Right lobe of liver (tissue), 6 donors: ENCODE data around the gene RELL1. TPM values are rescaled to one million over a fixed set of nuclear protein-coding genes. Genes with fewer than 3 reads are reported as not detected.

Source experiments
- ATAC-seq, 4 donors: fragments of 200-7000 bp; cut with Tn5 transposase; one replicate each; pipeline ENCODE4 v1.9.1; 2020; ENCODE audit warnings: mild to moderate bottlenecking in 4 of 4, moderate library complexity in 4 of 4
- DNase-seq, 3 donors: peaks; one replicate each; pipeline ENCODE4 v3.0.0-alpha.2; 2020
- H3K27ac ChIP-seq, 3 donors: fragments of 200-600 bp; one replicate each; pipeline ENCODE4 v1.8.0; 2022
- H3K27me3 ChIP-seq, 2 donors: fragments of 200-600 bp; one replicate each; pipeline ENCODE4 v1.8.0; 2022
- H3K36me3 ChIP-seq, 4 donors: fragments of 200-600 bp; sonication (generic) in 1 of 4; one replicate each; pipeline versions ENCODE4 v1.5.1 to v1.8.0; 2017 to 2022; ENCODE audit warnings: control low read depth in 1 of 4
- H3K4me1 ChIP-seq, 4 donors: fragments of 200-600 bp; sonication (generic) in 1 of 4; one replicate each; pipeline versions ENCODE4 v1.5.1 to v1.8.0; 2017 to 2022; ENCODE audit warnings: control low read depth in 1 of 4
- H3K4me3 ChIP-seq, 3 donors: fragments of 200-600 bp; one replicate each; pipeline ENCODE4 v1.8.0; 2022
- H3K9me3 ChIP-seq, 4 donors: fragments of 200-600 bp; sonication (generic) in 1 of 4; one replicate each; pipeline versions ENCODE4 v1.5.1 to v1.8.0; 2017 to 2022; ENCODE audit warnings: control low read depth in 1 of 4
- POLR2A ChIP-seq: fragments of 450-650 bp; IDR thresholded peaks from one replicate; pipeline ENCODE4 v1.6.1; 2017; ENCODE audit warnings: antibody characterized with exemption, mild to moderate bottlenecking
- WGBS: methylation state at CpG from one replicate; pipeline ENCODE4 v1.1.6; 2018; ENCODE audit warnings: low coverage, low lambda C conversion rate; ENCODE audit not compliant: insufficient coverage; ENCODE audit errors: missing lambda C conversion rate; 5-methylcytosine and 5-hydroxymethylcytosine counted together
- intact Hi-C, 2 donors: fragments of 100-400 bp; cut with DNase I; formaldehyde crosslinking; loops; one replicate each; pipeline versions ENCODE4 v1.11.2 to v1.14.1; 2022
- total RNA-seq, 6 experiments: library from RNA; depleted of rRNA in 2 of 6; stranded (reverse); fragments of >200 nt in 2 of 6; fragmentation: NEBNext Ultra II Directional in 3 of 6; extraction: Animal tissue kit (Norgen Biotek cat#: 25700) in 3 of 6; gene quantifications; one replicate each; pipeline versions ENCODE4 v1.1.0 to v1.2.4, GENCODE V29; 2016 to 2023
- TF ChIP-seq, protein P1 (sequence below), 4 donors: fragments of 200-600 bp in 3 of 4; fragments of 450-650 bp in 1 of 4; IDR thresholded peaks; one replicate each; pipeline versions ENCODE4 v1.5.1 to v1.8.0; 2016 to 2022; ENCODE audit warnings: antibody characterized with exemption in 4 of 4, mild to moderate bottlenecking in 2 of 4
- donor health status: DM: no; HTN: yes; CAD: no.
- donor health status: DM: no; HTN: no; CAD: no.
- donor health status: DM: no; HTN: no; CAD: no.
- donor health status: DM: no; HTN: yes; CAD: no.
- donor health status: DM: no; HTN: yes; CAD: no.

RELL1 gene
- total RNA-seq, 6 experiments from 2014 or later, result 5.7 to 14.6 (median 7.8) TPM

DNA sequence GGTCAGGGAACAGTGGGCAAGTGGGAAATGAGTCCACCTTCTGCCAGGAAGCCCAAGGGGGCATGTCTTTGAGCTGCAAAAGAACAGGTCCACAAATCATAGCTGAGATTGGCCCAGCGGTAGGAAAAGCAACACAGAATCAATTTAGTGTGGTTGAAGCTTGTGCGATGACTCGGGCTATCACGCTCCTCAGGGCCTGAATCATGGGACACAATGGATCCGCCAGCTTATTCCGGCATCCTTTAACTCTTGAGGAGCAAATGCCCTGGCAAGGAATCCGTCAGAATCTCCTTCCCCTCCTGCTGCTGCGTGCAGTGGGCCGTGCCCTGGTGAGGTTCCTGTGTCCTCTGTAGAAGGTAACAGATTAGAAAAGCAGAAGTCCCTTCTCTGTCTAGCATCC is 98.0 kb downstream of the RELL1 start:
- Histone ChIP-seq H3K4me3 (no peak overlapping the region), H3K36me3 (peaks cover 0 to 12% (median 0%) of the 10 kb centered on the region in 4 donors), H3K27me3 (no peaks in the 10 kb centered on the region), H3K27ac (no peak overlapping the region), H3K9me3 (no peaks in the 10 kb centered on the region), H3K4me1 (no peaks in the 10 kb centered on the region)
- no peak for DNase-seq
- TF ChIP-seq, protein P1, sequence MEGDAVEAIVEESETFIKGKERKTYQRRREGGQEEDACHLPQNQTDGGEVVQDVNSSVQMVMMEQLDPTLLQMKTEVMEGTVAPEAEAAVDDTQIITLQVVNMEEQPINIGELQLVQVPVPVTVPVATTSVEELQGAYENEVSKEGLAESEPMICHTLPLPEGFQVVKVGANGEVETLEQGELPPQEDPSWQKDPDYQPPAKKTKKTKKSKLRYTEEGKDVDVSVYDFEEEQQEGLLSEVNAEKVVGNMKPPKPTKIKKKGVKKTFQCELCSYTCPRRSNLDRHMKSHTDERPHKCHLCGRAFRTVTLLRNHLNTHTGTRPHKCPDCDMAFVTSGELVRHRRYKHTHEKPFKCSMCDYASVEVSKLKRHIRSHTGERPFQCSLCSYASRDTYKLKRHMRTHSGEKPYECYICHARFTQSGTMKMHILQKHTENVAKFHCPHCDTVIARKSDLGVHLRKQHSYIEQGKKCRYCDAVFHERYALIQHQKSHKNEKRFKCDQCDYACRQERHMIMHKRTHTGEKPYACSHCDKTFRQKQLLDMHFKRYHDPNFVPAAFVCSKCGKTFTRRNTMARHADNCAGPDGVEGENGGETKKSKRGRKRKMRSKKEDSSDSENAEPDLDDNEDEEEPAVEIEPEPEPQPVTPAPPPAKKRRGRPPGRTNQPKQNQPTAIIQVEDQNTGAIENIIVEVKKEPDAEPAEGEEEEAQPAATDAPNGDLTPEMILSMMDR (IDR thresholded peaks at IDR 0.05), result no peak
- no peak for TF ChIP-seq POLR2A
- intact Hi-C loops, result no loop called here
- ATAC-seq, result no peak
- WGBS, result no CpG with 5 or more reads among the region's 9 CpGs

DNA sequence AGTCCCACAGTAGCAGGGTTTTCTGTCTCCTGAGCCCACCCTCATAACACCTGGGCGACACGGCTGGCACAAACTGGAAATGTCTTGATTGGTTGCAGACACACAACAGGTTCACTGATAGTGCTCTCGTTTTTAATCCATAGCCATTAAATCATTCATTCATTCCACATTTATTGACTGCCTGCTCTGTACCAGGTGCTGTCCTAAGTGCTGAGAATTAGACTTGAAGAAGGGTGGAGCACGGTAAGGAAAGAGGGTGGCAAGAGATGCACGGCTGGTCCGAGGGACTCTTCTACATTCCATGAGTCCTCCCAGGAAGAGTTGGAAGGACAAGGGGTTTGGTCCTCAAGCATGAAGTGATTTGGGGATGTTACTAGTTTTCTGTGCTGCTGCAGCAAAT is 100.0 kb downstream of the RELL1 start:
- no peak overlapping the region for H3K4me3 ChIP-seq
- TF ChIP-seq POLR2A, result no peak
- TF ChIP-seq, protein P1 (IDR thresholded peaks at IDR 0.05), result no peak
- ATAC-seq (no peak), DNase-seq (no peak)
- no peaks in the 10 kb centered on the region for H3K9me3 ChIP-seq
- H3K27me3 ChIP-seq, result no peaks in the 10 kb centered on the region
- intact Hi-C loops, result no loop called here
- H3K4me1 ChIP-seq, result no peaks in the 10 kb centered on the region
- peaks cover 0 to 12% (median 0%) of the 10 kb centered on the region in 4 donors for H3K36me3 ChIP-seq
- H3K27ac ChIP-seq, result no peak overlapping the region
- WGBS, result 65% methylated on average over 4 of the region's 6 CpGs

DNA sequence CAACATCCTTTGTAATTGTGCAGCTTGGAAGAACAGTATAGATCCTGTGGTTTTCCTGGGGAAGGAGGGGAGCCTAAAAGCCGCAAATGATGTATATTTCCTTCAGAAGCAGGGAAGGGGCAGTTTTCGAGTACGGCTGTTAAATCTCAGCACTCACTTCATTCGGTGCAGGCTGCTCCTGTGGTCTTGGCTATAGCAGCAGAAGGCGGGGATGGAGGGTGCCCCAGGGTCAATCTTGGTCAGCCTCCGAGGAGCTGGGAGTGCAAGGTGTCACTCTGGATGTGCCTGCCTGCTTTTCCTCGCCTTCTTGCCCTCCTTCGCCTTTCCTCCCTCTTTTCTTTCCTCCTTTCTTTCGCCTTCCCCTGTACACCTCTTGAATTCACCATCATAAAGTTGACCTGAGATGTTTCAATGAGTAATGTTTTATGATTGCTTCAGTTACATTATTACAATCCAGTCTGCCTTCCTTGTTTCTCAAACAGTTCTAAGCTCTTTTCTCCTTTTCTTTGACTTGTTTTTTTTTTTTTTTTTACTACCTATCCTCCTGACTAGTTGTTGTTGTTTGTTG is 101.6 kb downstream of the RELL1 start:
- Histone ChIP-seq H3K36me3 (no peaks in the 10 kb centered on the region), H3K4me3 (no peak overlapping the region)
- TF ChIP-seq, protein P1 (IDR thresholded peaks at IDR 0.05), result no peak
- TF ChIP-seq POLR2A, result no peak

DNA sequence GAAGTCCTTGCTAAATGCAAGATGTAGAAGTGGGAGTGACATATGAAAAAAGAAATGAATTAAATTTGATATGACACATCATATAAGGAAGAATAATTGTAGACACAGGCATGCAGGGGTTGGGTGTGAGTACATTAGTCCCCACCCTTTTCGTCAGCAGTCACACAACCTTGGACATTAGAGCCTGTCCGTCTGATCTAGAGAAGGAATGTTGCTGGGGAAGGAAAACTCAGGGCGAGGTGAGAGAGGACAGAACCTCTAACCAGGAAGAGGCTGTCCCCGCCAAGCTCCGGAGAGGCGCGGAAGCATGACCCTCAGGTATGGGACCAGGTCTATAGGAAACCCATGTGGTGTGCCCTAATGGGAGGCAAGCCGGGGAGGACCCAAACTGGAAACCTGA is 102.1 kb downstream of the RELL1 start:
- WGBS, result 76% methylated on average over 8 of the region's 8 CpGs
- H3K9me3 ChIP-seq, result no peaks in the 10 kb centered on the region
- H3K27ac ChIP-seq, result no peak overlapping the region
- H3K27me3 ChIP-seq, result no peaks in the 10 kb centered on the region
- intact Hi-C loops, result no loop called here
- H3K4me3 ChIP-seq, result no peak overlapping the region
- no peaks in the 10 kb centered on the region for H3K4me1 ChIP-seq
- H3K36me3 ChIP-seq, result no peaks in the 10 kb centered on the region
- ATAC-seq, result no peak
- TF ChIP-seq, protein P1 (IDR thresholded peaks at IDR 0.05), result no peak
- TF ChIP-seq POLR2A, result no peak
- no peak for DNase-seq

More for the DNA sequence above, 101.6 kb downstream of the RELL1 start:
- ATAC-seq (no peak), DNase-seq (no peak)
- Histone ChIP-seq H3K9me3 (no peaks in the 10 kb centered on the region), H3K27me3 (no peaks in the 10 kb centered on the region), H3K27ac (no peak overlapping the region), H3K4me1 (no peaks in the 10 kb centered on the region)
- intact Hi-C loops, result no loop called here
- WGBS, result 81% methylated on average over 4 of the region's 9 CpGs

DNA sequence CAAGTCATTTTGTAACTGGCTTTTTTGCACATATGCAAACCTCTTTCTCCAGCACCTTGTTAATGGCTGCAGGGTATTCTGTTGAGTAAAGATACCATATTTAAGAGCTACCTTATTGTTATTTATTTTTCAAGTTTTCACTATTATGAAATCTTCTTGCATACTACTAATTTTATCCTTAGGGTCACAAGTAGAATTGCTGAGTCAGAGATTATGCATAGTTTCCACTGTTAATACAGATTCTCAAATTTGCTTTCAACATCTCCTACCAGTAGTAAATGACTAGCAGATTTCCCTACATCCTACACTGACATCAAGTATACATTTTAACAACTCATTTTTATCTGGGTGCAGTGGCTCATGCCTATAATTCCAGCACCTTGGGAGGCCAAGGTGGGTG is 112.6 kb downstream of the RELL1 start:
- Histone ChIP-seq H3K4me3 (no peak overlapping the region), H3K36me3 (no peaks in the 10 kb centered on the region), H3K27me3 (no peaks in the 10 kb centered on the region), H3K27ac (no peak overlapping the region), H3K9me3 (no peaks in the 10 kb centered on the region), H3K4me1 (no peaks in the 10 kb centered on the region)
- DNase-seq (no peak), ATAC-seq (no peak)
- intact Hi-C loops, result no loop called here
- no peak for TF ChIP-seq POLR2A
- TF ChIP-seq, protein P1 (IDR thresholded peaks at IDR 0.05), result no peak
